GM10266 (cell line): Measurements from ENCODE around the gene SMIM10L1.

Experiments
- DNase-seq: peaks from one replicate; pipeline ENCODE4 v3.0.0; 2012; ENCODE audit errors: extremely low spot score
- TF ChIP-seq, protein P1 (sequence below): IDR thresholded peaks from 2 replicates; pipeline ENCODE4 v1.5.1; 2012; ENCODE audit warnings: mild to moderate bottlenecking, low read depth; ENCODE audit not compliant: control insufficient read depth, insufficient read depth; ENCODE audit errors: missing control alignments

Gene SMIM10L1

DNA sequence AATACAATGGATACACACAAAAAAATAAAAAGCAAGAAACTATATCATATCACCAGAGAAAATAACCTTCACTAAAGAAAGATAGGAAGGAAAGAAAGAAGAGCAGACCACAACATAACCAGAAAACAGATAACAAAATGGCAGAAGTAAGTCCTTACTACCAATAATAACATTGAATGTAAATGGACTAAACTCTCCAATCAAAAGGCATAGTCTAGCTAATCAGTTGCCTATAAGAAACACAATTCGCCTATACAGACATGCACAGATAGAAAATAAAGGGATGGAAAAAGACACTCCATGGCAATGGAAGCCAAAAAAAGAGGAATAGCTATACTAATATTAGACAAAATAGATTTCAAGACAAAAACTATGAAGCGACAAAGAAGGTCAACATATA is 27.6 kb upstream of the SMIM10L1 start:
- DNase-seq, result no peak
- TF ChIP-seq, protein P1, sequence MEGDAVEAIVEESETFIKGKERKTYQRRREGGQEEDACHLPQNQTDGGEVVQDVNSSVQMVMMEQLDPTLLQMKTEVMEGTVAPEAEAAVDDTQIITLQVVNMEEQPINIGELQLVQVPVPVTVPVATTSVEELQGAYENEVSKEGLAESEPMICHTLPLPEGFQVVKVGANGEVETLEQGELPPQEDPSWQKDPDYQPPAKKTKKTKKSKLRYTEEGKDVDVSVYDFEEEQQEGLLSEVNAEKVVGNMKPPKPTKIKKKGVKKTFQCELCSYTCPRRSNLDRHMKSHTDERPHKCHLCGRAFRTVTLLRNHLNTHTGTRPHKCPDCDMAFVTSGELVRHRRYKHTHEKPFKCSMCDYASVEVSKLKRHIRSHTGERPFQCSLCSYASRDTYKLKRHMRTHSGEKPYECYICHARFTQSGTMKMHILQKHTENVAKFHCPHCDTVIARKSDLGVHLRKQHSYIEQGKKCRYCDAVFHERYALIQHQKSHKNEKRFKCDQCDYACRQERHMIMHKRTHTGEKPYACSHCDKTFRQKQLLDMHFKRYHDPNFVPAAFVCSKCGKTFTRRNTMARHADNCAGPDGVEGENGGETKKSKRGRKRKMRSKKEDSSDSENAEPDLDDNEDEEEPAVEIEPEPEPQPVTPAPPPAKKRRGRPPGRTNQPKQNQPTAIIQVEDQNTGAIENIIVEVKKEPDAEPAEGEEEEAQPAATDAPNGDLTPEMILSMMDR, result no peak

DNA sequence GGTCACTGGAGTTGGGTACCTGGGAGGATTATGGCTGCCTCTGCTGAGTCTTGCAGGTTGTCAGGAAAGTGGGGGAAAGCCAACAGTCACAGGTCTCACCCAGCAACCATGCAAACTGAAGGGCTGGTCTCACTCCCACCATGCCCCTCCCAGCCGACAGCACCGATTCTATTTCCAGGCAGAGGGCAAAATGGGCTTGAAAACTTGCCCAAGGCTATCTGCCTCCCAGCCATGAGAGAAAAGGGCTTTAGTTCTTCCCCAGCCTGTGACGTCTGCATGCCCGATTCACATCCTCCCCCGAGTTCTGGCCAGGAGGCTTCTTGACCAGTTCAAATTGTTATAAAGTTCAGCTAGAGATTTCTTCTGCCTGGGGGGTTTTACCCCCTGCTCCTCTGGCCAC is 26.7 kb upstream of the SMIM10L1 start:
- TF ChIP-seq, protein P1, result no peak
- no peak for DNase-seq

DNA sequence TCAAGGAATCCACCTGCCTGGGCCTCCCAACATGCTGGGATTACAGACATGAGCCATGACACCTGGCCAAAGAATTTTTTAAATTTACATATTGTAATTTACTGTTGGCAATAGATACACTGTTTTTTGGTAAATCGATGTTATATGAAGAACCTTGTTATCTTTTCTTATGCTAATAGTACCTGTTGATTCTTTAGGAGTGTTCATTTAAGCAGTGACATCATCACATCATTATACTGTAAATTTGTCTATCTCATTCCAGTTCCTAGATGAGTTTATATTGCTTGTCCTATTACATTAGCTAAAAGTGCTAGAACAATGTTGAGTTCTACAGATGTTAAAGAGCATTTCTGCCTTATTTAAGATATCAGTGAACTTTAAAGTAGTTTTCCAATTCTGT is 23.6 kb upstream of the SMIM10L1 start:
- DNase-seq, result no peak
- TF ChIP-seq, protein P1, result no peak

DNA sequence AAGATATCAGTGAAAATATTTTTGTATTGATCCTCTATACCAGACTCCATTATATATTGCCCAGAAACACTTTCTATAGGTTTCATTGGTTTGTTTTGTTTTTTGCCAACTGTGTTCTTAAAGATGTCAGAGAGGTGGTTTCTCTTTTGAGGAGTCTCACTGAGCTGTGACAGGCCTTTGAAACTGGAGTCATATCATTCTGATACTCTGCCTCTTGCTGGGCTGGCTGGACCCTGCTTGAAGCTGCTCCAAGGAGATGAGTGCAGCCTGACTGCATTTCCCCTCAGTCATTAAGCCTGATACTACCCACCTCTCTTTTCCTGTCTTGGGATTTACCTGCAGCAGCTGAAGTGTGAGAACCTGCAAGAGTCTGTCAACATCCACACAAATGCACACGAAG is 20.2 kb upstream of the SMIM10L1 start:
- no peak for DNase-seq
- TF ChIP-seq, protein P1, result no peak

DNA sequence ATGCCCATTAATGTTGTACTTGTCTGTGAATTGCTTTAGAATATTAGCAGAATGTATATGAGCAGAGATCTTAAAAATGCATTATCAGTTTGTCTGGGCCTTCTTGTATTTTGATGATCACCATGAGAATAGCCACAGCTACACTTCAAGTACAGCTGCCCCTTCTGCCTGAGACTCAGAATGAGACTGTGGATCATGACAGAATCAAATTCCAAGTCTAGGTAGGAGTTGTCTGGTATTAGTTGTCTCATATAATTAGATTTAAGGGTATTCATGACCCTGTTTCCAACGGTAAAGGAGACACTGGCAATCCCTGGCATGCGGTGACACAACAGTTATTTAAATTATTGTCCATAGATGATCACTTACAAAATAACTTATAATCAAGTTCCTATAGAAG is 18.3 kb upstream of the SMIM10L1 start:
- TF ChIP-seq, protein P1, result no peak
- no peak for DNase-seq

DNA sequence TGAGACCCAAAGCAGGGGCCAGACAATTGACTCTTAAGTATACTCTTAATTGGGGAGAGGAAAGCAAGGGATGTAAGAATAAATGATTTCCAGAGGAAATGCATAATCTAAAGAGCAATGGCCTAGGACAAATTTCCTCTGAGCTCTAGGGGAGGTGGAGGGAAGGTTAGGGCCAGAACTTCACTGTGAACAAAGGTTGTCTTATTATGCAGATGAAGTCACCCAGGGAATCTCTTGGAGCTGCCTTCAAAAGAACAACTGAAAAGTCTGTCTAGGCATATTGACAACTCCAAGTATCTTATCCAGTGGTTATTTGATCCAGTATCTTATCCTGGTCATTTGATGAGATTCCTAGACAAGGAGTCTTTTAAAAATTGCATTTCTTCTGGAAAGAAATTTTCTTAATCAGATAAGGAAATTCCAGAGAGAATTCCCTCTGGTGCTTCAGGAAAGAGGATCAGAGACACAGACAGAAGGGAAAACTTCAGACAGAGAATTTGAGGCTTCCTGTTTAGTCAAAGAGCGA is 16.5 kb upstream of the SMIM10L1 start:
- TF ChIP-seq, protein P1, result no peak

DNA sequence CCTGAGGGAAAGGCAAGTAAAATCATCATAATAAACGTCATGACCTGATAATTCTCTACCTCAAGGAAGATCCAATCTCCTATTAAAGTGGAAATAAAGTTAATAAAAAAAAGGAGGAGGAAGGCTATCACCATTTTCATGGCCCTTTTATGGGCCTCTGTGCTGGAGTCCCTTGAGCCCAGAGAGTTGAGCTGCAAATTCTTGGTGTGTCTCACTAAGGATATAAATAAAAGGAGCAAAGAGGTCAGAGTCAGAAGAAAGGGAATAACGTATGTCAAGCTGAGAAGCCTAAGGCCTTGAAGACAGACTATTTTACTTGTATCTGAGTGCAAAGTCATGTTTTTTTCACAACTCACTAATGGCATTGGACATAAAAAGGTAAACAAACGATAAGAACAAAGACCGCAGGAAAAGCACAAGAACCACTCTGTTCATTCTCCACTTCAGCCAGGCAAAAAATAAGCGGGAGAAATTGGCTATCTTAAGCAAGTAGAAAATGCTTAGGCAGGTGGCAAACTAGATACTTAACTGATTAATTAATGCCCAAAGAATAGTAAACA is 12.0 kb upstream of the SMIM10L1 start:
- DNase-seq, result no peak
- TF ChIP-seq, protein P1, result no peak

More for the DNA sequence above, 16.5 kb upstream of the SMIM10L1 start:
- no peak for DNase-seq
